ENCODE measurements around the gene CPXM2. TPM values are rescaled to one million over a fixed set of nuclear protein-coding genes. Genes with fewer than 3 reads are reported as not detected.

CPXM2 gene
- total RNA-seq, 1 donor from 2014 or later = 9.7 TPM

- Histone ChIP-seq H3K36me3 (no peaks in the 10 kb centered on the region), H3K27me3 (peaks cover 7% of the 10 kb centered on the region), H3K4me1 (no peaks in the 10 kb centered on the region), H3K27ac (no peak overlapping the region), H3K9me3 (no peaks in the 10 kb centered on the region), H3K4me3 (no peak overlapping the region)
- DNase-seq (no peak), ATAC-seq (no peak)
- TF ChIP-seq, protein P1, sequence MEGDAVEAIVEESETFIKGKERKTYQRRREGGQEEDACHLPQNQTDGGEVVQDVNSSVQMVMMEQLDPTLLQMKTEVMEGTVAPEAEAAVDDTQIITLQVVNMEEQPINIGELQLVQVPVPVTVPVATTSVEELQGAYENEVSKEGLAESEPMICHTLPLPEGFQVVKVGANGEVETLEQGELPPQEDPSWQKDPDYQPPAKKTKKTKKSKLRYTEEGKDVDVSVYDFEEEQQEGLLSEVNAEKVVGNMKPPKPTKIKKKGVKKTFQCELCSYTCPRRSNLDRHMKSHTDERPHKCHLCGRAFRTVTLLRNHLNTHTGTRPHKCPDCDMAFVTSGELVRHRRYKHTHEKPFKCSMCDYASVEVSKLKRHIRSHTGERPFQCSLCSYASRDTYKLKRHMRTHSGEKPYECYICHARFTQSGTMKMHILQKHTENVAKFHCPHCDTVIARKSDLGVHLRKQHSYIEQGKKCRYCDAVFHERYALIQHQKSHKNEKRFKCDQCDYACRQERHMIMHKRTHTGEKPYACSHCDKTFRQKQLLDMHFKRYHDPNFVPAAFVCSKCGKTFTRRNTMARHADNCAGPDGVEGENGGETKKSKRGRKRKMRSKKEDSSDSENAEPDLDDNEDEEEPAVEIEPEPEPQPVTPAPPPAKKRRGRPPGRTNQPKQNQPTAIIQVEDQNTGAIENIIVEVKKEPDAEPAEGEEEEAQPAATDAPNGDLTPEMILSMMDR (IDR thresholded peaks at IDR 0.05) = no peak
- intact Hi-C loops (cut with DNase I) = no loop called here
Observed at GRCh38 chr10:123886292-123886691, 5.3 kb downstream of the CPXM2 start.

- no peaks in the 10 kb centered on the region for H3K4me1 ChIP-seq
- DNase-seq = no peak
- no peaks in the 10 kb centered on the region for H3K27me3 ChIP-seq
- no peak overlapping the region for H3K27ac ChIP-seq
- H3K4me3 ChIP-seq = no peak overlapping the region
- no peaks in the 10 kb centered on the region for H3K9me3 ChIP-seq
- no peaks in the 10 kb centered on the region for H3K36me3 ChIP-seq
- intact Hi-C loops (cut with DNase I) = no loop called here
- no peak for ATAC-seq
- TF ChIP-seq, protein P1 (IDR thresholded peaks at IDR 0.05) = no peak
Observed at GRCh38 chr10:123885406-123886170, 6.0 kb downstream of the CPXM2 start.

DNA sequence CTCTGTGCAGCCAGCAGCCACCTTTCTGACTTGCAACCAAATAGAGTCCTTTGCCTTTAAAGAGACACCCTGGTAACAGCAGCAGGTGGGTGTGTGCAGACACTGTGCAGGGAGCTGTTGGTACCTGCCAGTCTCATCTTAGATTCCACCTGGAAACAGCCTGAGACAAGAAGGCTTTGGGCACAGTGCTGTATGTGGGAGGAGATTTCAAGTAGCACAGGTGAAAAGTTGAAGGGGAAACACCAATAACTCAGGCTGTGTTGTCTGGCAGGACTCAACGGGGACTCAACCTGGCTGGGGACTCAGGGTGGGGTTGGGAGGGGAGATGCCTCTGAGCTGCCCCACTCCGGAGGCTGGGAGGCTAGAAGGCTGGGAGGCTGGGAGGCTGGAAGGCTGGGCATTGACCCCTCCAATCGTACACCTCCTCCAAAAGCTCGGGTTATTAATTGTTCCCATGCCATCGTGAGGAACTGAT is 6.7 kb downstream of the CPXM2 start:
- TF ChIP-seq, protein P1 (IDR thresholded peaks at IDR 0.05) = no peak
- intact Hi-C loops (cut with DNase I) = no loop called here
- no peak overlapping the region for H3K4me3 ChIP-seq
- no peak overlapping the region for H3K27ac ChIP-seq
- DNase-seq (no peak), ATAC-seq (no peak)
- H3K4me1 ChIP-seq = no peaks in the 10 kb centered on the region
- no peaks in the 10 kb centered on the region for H3K9me3 ChIP-seq
- no peaks in the 10 kb centered on the region for H3K36me3 ChIP-seq
- H3K27me3 ChIP-seq = no peaks in the 10 kb centered on the region

- no peak overlapping the region for H3K27ac ChIP-seq
- no peaks in the 10 kb centered on the region for H3K4me1 ChIP-seq
- intact Hi-C loops (cut with DNase I) = no loop called here
- ATAC-seq = no peak
- no peaks in the 10 kb centered on the region for H3K27me3 ChIP-seq
- no peak for DNase-seq
- TF ChIP-seq, protein P1 (IDR thresholded peaks at IDR 0.05) = no peak
- no peak overlapping the region for H3K4me3 ChIP-seq
- H3K36me3 ChIP-seq = no peaks in the 10 kb centered on the region
- no peaks in the 10 kb centered on the region for H3K9me3 ChIP-seq
Observed at GRCh38 chr10:123884351-123884906, 7.2 kb downstream of the CPXM2 start.

GRCh38 chr10:123883673-123884320 is 7.8 kb downstream of the CPXM2 start:
- intact Hi-C loops (cut with DNase I) = no loop called here
- TF ChIP-seq, protein P1 (IDR thresholded peaks at IDR 0.05) = no peak
- Histone ChIP-seq H3K27me3 (no peaks in the 10 kb centered on the region), H3K9me3 (no peaks in the 10 kb centered on the region), H3K36me3 (no peaks in the 10 kb centered on the region), H3K4me1 (no peaks in the 10 kb centered on the region), H3K4me3 (no peak overlapping the region), H3K27ac (no peak overlapping the region)
- DNase-seq (no peak), ATAC-seq (no peak)

Measured in upper lobe of right lung (tissue), 1 donor.